DLD1 (cell line): Measurements from ENCODE around the gene ADCY5.
"Not testable (repeated sequence)": the region's sequence is repeated elsewhere in the genome, so short reads cannot be mapped to it uniquely, and the experiment has no call there.

Experiments
- in situ Hi-C: cut with HindIII; loops from 2 replicates; pipeline ENCODE4 v1.10.0; 2017; ENCODE audit warnings: low sequenced_read_pairs

ADCY5 gene

GRCh38 chr3:123448536-123449101 is at the start of gene ADCY5:
ADCY5 (minus strand) TSS chr3:123449090; CDS start chr3:123448545, 545 bp downstream.
- in situ Hi-C loops: no loop called here

- in situ Hi-C loops: no loop called here
Measured at GRCh38 chr3:123493912-123494311, 45.0 kb upstream of the ADCY5 start.

GRCh38 chr3:123491966-123492587 is 43.2 kb upstream of the ADCY5 start:
- in situ Hi-C loops: no loop called here

- in situ Hi-C loops: no loop called here
Measured at GRCh38 chr3:123489400-123490004, 40.6 kb upstream of the ADCY5 start.

- in situ Hi-C loops: no loop called here
Measured at GRCh38 chr3:123488645-123489347, 39.9 kb upstream of the ADCY5 start.

- in situ Hi-C loops: not testable (repeated sequence)
Measured at GRCh38 chr3:123487063-123487462, 38.2 kb upstream of the ADCY5 start.

- in situ Hi-C loops: no loop called here
Measured at GRCh38 chr3:123486460-123486859, 37.6 kb upstream of the ADCY5 start.

GRCh38 chr3:123485551-123485950 is 36.7 kb upstream of the ADCY5 start:
- in situ Hi-C loops: no loop called here

- in situ Hi-C loops: no loop called here
Measured at GRCh38 chr3:123483146-123483545, 34.3 kb upstream of the ADCY5 start.

GRCh38 chr3:123481722-123482457 is 33.0 kb upstream of the ADCY5 start:
- in situ Hi-C loops: no loop called here

GRCh38 chr3:123481071-123481470 is 32.2 kb upstream of the ADCY5 start:
- in situ Hi-C loops: no loop called here

- in situ Hi-C loops: no loop called here
Measured at GRCh38 chr3:123480428-123480827, 31.5 kb upstream of the ADCY5 start.

GRCh38 chr3:123479891-123480290 is 31.0 kb upstream of the ADCY5 start:
- in situ Hi-C loops: no loop called here

GRCh38 chr3:123478314-123478713 is 29.4 kb upstream of the ADCY5 start:
- in situ Hi-C loops: no loop called here

- in situ Hi-C loops: no loop called here
Measured at GRCh38 chr3:123476967-123477750, 28.3 kb upstream of the ADCY5 start.

- in situ Hi-C loops: no loop called here
Measured at GRCh38 chr3:123475786-123476185, 26.9 kb upstream of the ADCY5 start.

- in situ Hi-C loops: no loop called here
Measured at GRCh38 chr3:123471106-123471505, 22.2 kb upstream of the ADCY5 start.

GRCh38 chr3:123469323-123469995 is 20.6 kb upstream of the ADCY5 start:
- in situ Hi-C loops: no loop called here

GRCh38 chr3:123467046-123467445 is 18.2 kb upstream of the ADCY5 start:
- in situ Hi-C loops: no loop called here

- in situ Hi-C loops: no loop called here
Measured at GRCh38 chr3:123464211-123464610, 15.3 kb upstream of the ADCY5 start.
